Esophagus muscularis mucosa (tissue), 4 donors: ENCODE data around the gene HSPA1L. TPM values are rescaled to one million over a fixed set of nuclear protein-coding genes. Genes with fewer than 3 reads are reported as not detected.

ENCODE experiments used
- DNase-seq: peaks from one replicate; pipeline ENCODE4 v3.0.0-alpha.2; 2017; ENCODE audit errors: extremely low spot score
- H3K27ac ChIP-seq, 4 donors: fragments of 200-600 bp; sonication (generic); replicated peaks in 1 of 4; 1 replicate in 3 of 4; 2 replicates in 1 of 4; pipeline ENCODE4 v1.5.1; 2016 to 2019; ENCODE audit warnings: mild to moderate bottlenecking in 1 of 4
- H3K27me3 ChIP-seq, 4 donors: fragments of 200-600 bp; sonication (generic); one replicate each; pipeline versions ENCODE4 v1.5.1 to v1.6.0; 2016 to 2019
- H3K36me3 ChIP-seq, 4 donors: fragments of 200-600 bp; sonication (generic); one replicate each; pipeline ENCODE4 v1.5.1; 2016 to 2019
- H3K4me1 ChIP-seq, 4 donors: fragments of 200-600 bp; sonication (generic); one replicate each; pipeline ENCODE4 v1.5.1; 2016 to 2019
- H3K4me3 ChIP-seq, 4 donors: fragments of 200-600 bp; sonication (generic); 1 replicate in 2 of 4; 2 replicates in 2 of 4; pipeline ENCODE4 v1.5.1; 2016 to 2019; ENCODE audit warnings: mild to moderate bottlenecking in 4 of 4, moderate library complexity in 1 of 4
- H3K9me3 ChIP-seq, 4 donors: fragments of 200-600 bp; sonication (generic); 1 replicate in 3 of 4; 2 replicates in 1 of 4; pipeline ENCODE4 v1.5.1; 2016 to 2019
- CTCF ChIP-seq, 3 experiments: fragments of 200-600 bp in 2 of 3; fragments of 450-650 bp in 1 of 3; sonication (generic) in 2 of 3; IDR thresholded peaks; one replicate each; pipeline ENCODE4 v1.5.1; 2017 to 2019; ENCODE audit warnings: antibody characterized with exemption in 3 of 3, mild to moderate bottlenecking in 2 of 3, moderate library complexity in 1 of 3
- EP300 ChIP-seq: sonication (generic); formaldehyde crosslinking; IDR thresholded peaks from one replicate; pipeline ENCODE4 v1.6.1; 2017; ENCODE audit warnings: antibody characterized with exemption
- POLR2A ChIP-seq: fragments of 450-650 bp; IDR thresholded peaks from one replicate; pipeline ENCODE4 v1.6.1; 2017; ENCODE audit warnings: antibody characterized with exemption, moderate library complexity, mild to moderate bottlenecking, low read depth
- POLR2AphosphoS5 ChIP-seq, 2 donors: sonication (generic); formaldehyde crosslinking; IDR thresholded peaks; one replicate each; pipeline ENCODE4 v1.6.1; 2017; ENCODE audit warnings: antibody characterized with exemption in 2 of 2
- WGBS: methylation state at CpG from one replicate; pipeline ENCODE4 v1.1.5; 2018; 5-methylcytosine and 5-hydroxymethylcytosine counted together
- intact Hi-C: fragments of 100-400 bp; cut with DNase I; formaldehyde crosslinking; loops from one replicate; pipeline ENCODE4 v1.15.1; 2023
- total RNA-seq, 4 donors: library from RNA; depleted of rRNA; stranded (reverse); fragments of >200 nt; gene quantifications; one replicate each; pipeline versions ENCODE4 v1.1.0 to v1.2.1, GENCODE V29; 2016

The HSPA1L gene
- total RNA-seq, 4 donors from 2014 or later = 1.2 to 3.7 (median 2.6) TPM

- intact Hi-C loops = loop anchor here (2.0 to 5.0 kb wide), 4 partner anchors 39 to 149 kb away; partner anchors contain the start of gene LY6G5C
- Histone ChIP-seq H3K4me1 (peaks cover 38 to 57% (median 53%) of the 10 kb centered on the region in 4 donors), H3K36me3 (peaks cover 0 to 5% (median 0%) of the 10 kb centered on the region in 4 donors), H3K27me3 (no peaks in the 10 kb centered on the region), H3K9me3 (no peaks in the 10 kb centered on the region), H3K27ac (peak overlapping the region; percentile 93 to 97 (median 95)), H3K4me3 (peak overlapping the region; percentile 62 to 79 (median 64))
- TF ChIP-seq EP300 (no peak), CTCF (IDR thresholded peaks at IDR 0.05) (no peak), POLR2AphosphoS5 (IDR thresholded peaks at IDR 0.05) (peak in 1 of 2 donors; percentile 15), POLR2A (no peak)
- DNase-seq = no peak
- WGBS = 76% methylated on average over 15 of the region's 15 CpGs
Observed at GRCh38 chr6:31831350-31832215, 16.5 kb upstream of the HSPA1L start.

GRCh38 chr6:31830886-31831335 lies 15.8 kb upstream of the HSPA1L start:
- H3K27ac ChIP-seq = peak overlapping the region; percentile 86 to 96 (median 94)
- TF ChIP-seq POLR2A (no peak), CTCF (IDR thresholded peaks at IDR 0.05) (no peak)
- no peak for DNase-seq
- no peaks in the 10 kb centered on the region for H3K27me3 ChIP-seq
- H3K9me3 ChIP-seq = no peaks in the 10 kb centered on the region
- intact Hi-C loops = loop anchor here (2.0 to 5.0 kb wide), 4 partner anchors 39 to 149 kb away; partner anchors contain the start of gene LY6G5C
- no peaks in the 10 kb centered on the region for H3K36me3 ChIP-seq
- H3K4me1 ChIP-seq = peaks cover 38 to 57% (median 53%) of the 10 kb centered on the region in 4 donors
- H3K4me3 ChIP-seq = peak overlapping the region; percentile 62 to 79 (median 64)
- WGBS = 38% methylated on average over 6 of the region's 6 CpGs

- 0% methylated on average over 12 of the region's 15 CpGs for WGBS
Observed at GRCh38 chr6:31829633-31830283, 14.7 kb upstream of the HSPA1L start.

More at GRCh38 chr6:31829633-31830283, 14.7 kb upstream of the HSPA1L start:
- peak overlapping the region; percentile 62 to 79 (median 64) for H3K4me3 ChIP-seq
- H3K27me3 ChIP-seq = no peaks in the 10 kb centered on the region
- intact Hi-C loops = loop anchor here (2.0 to 5.0 kb wide), 4 partner anchors 37 to 147 kb away; partner anchors contain the start of gene LY6G5C
- no peak for DNase-seq
- TF ChIP-seq CTCF (IDR thresholded peaks at IDR 0.05) (peak; percentile 34 to 54 (median 41)), POLR2A (no peak), POLR2AphosphoS5 (IDR thresholded peaks at IDR 0.05) (peak; percentile 40 to 54), EP300 (no peak)
- peak overlapping the region; percentile 86 to 96 (median 94) for H3K27ac ChIP-seq
- no peaks in the 10 kb centered on the region for H3K36me3 ChIP-seq
- peaks cover 34 to 62% (median 57%) of the 10 kb centered on the region in 4 donors for H3K4me1 ChIP-seq
- H3K9me3 ChIP-seq = no peaks in the 10 kb centered on the region
